Cardiac fibroblast (primary cell): Measurements from ENCODE around the gene PES1.

Source experiments
- DNase-seq, 2 donors: peaks; one replicate each; pipeline versions ENCODE4 v3.0.0 to v3.0.0-alpha.2; 2010; ENCODE audit warnings: low read depth in 2 of 2
- H3K4me3 ChIP-seq, 2 donors: replicated peaks in 1 of 2; 1 replicate in 1 of 2; 2 replicates in 1 of 2; pipeline ENCODE4 v1.5.1; 2011; ENCODE audit warnings: low read depth in 2 of 2, low read length in 2 of 2, mild to moderate bottlenecking in 2 of 2, moderate library complexity in 1 of 2
- CTCF ChIP-seq: IDR thresholded peaks from one replicate; pipeline ENCODE4 v1.5.1; 2011; ENCODE audit warnings: low read depth, mild to moderate bottlenecking, low read length, inconsistent platforms

Gene PES1

GRCh38 chr22:30607939-30608338 lies 16.2 kb upstream of the PES1 start:
- TF ChIP-seq CTCF = no peak
- no peak for DNase-seq
- no peak overlapping the region for H3K4me3 ChIP-seq

- TF ChIP-seq CTCF = no peak
Observed at GRCh38 chr22:30607300-30607930, 15.7 kb upstream of the PES1 start.

GRCh38 chr22:30606455-30607299 lies 15.0 kb upstream of the PES1 start, which contains the start of gene TCN2:
TCN2 (plus strand) TSS chr22:30607174; CDS start chr22:30607332, 158 bp downstream.
- H3K4me3 ChIP-seq = peak within 1 kb of the TSS; percentile 55 to 64
- TF ChIP-seq CTCF = no peak
- DNase-seq = peak; percentile 84 to 89

More at GRCh38 chr22:30607300-30607930, 15.7 kb upstream of the PES1 start:
- H3K4me3 ChIP-seq = peak overlapping the region; percentile 55 to 64
- no peak for DNase-seq

GRCh38 chr22:30605449-30606110 lies 13.9 kb upstream of the PES1 start:
- DNase-seq = peak; percentile 63 to 71
- TF ChIP-seq CTCF = peak; percentile 78
- H3K4me3 ChIP-seq = peak overlapping the region in 1 of 2 donors; percentile 64

- H3K4me3 ChIP-seq = no peak overlapping the region
- no peak for DNase-seq
- TF ChIP-seq CTCF = no peak
Observed at GRCh38 chr22:30604723-30605122, 13.0 kb upstream of the PES1 start.

- DNase-seq = no peak
- TF ChIP-seq CTCF = no peak
- H3K4me3 ChIP-seq = no peak overlapping the region
Observed at GRCh38 chr22:30603801-30604200, 12.1 kb upstream of the PES1 start.
